ENCODE results near the gene GTSE1.

DNA sequence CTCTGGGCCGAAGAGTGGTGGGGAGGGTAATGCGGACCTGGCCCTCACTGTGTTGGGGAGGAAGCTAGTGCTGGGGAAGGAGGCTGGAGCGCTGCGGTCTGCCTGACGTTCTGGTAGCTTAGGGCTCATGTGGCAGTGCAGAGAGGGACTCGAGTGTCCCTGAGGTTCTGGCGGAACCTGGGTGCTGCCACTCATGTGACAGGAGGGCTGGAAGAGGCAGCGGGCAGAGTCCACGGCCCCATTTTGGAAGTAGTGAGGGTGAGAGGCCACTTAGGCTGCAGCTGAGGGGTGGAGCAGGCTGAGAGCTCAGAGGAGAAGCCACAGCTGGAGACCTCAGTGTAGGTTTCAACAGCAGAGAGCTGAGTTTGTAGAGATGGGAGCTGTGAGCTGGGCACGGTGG, 22.6 kb downstream of the GTSE1 start:
- no peak for TF ChIP-seq POLR2A (IDR thresholded peaks at IDR 0.05)
- TF ChIP-seq, protein P1, sequence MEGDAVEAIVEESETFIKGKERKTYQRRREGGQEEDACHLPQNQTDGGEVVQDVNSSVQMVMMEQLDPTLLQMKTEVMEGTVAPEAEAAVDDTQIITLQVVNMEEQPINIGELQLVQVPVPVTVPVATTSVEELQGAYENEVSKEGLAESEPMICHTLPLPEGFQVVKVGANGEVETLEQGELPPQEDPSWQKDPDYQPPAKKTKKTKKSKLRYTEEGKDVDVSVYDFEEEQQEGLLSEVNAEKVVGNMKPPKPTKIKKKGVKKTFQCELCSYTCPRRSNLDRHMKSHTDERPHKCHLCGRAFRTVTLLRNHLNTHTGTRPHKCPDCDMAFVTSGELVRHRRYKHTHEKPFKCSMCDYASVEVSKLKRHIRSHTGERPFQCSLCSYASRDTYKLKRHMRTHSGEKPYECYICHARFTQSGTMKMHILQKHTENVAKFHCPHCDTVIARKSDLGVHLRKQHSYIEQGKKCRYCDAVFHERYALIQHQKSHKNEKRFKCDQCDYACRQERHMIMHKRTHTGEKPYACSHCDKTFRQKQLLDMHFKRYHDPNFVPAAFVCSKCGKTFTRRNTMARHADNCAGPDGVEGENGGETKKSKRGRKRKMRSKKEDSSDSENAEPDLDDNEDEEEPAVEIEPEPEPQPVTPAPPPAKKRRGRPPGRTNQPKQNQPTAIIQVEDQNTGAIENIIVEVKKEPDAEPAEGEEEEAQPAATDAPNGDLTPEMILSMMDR (IDR thresholded peaks at IDR 0.05) = no peak
